ENCODE measurements around the gene PBX1. TPM values are rescaled to one million over a fixed set of nuclear protein-coding genes. Genes with fewer than 3 reads are reported as not detected.

The PBX1 gene
- total RNA-seq, 1 experiment from 2014 or later: 9.8 TPM

DNA sequence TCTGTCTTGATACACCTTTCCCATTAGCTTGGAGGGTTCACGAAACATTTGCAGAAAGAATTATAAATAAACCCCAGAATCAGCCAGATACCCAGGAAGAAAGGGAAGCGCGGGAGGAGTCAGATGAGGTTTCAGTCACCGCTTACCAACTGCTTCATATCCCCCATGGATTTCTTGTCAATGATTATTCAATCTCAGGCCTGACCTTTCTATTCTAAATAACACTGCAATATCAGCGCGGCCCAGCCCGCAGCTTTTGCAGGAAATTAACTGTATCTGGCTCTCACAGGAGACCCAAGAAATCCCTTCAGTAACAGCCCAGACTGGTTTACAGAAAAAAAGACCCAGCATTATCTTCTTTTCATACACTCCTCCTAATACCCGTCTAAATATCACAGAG lies 308.6 kb downstream of the PBX1 start:
- no peak for DNase-seq
- ChIA-PET CTCF (no interaction called here), POLR2A (ENCODE audit: unreplicated experiment) (no interaction called here)
- H3K9me3 ChIP-seq (ENCODE audit: low read length): no peaks in the 10 kb centered on the region
- H2AFZ ChIP-seq (ENCODE audit: low read length): no peak overlapping the region
- no peak overlapping the region for H3K4me2 ChIP-seq (ENCODE audit: low read length)
- no TSS peak for BruUV-seq (replicated peaks)
- no peaks in the 10 kb centered on the region for H3K36me3 ChIP-seq (ENCODE audit: low read depth, low read length)
- no peak overlapping the region for H3K9ac ChIP-seq (ENCODE audit: low read length)
- no peak overlapping the region for H3K4me3 ChIP-seq (ENCODE audit: low read length)
- no peaks in the 10 kb centered on the region for H3K79me2 ChIP-seq (ENCODE audit: low read length)
- intact Hi-C loops (cut with micrococcal nuclease): no loop called here
- no peaks in the 10 kb centered on the region for H3F3A ChIP-seq (ENCODE audit: low read length, unreplicated experiment)
- no peak overlapping the region for H3K27ac ChIP-seq (ENCODE audit: low read length)
- peaks cover 94% of the 10 kb centered on the region for H3K27me3 ChIP-seq (ENCODE audit: low read length)
- no peaks in the 10 kb centered on the region for H4K20me1 ChIP-seq (ENCODE audit: low read length)
- TF ChIP-seq EZH2phosphoT487 (IDR thresholded peaks at IDR 0.05; ENCODE audit: borderline replicate concordance, low read length) (no peak), EZH2 (IDR thresholded peaks at IDR 0.05; ENCODE audit: low read length, unreplicated experiment) (no peak)
- TF ChIP-seq, protein P1, sequence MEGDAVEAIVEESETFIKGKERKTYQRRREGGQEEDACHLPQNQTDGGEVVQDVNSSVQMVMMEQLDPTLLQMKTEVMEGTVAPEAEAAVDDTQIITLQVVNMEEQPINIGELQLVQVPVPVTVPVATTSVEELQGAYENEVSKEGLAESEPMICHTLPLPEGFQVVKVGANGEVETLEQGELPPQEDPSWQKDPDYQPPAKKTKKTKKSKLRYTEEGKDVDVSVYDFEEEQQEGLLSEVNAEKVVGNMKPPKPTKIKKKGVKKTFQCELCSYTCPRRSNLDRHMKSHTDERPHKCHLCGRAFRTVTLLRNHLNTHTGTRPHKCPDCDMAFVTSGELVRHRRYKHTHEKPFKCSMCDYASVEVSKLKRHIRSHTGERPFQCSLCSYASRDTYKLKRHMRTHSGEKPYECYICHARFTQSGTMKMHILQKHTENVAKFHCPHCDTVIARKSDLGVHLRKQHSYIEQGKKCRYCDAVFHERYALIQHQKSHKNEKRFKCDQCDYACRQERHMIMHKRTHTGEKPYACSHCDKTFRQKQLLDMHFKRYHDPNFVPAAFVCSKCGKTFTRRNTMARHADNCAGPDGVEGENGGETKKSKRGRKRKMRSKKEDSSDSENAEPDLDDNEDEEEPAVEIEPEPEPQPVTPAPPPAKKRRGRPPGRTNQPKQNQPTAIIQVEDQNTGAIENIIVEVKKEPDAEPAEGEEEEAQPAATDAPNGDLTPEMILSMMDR (conservative IDR thresholded peaks at IDR 0.05; ENCODE audit: low read depth, low read length): no peak
- H3K9me2 ChIP-seq (replicated peaks; ENCODE audit: low read length): no peaks in the 10 kb centered on the region
- ATAC-seq: no peak
- no peaks in the 10 kb centered on the region for H3K4me1 ChIP-seq (ENCODE audit: insufficient read depth, low read length)

DNA sequence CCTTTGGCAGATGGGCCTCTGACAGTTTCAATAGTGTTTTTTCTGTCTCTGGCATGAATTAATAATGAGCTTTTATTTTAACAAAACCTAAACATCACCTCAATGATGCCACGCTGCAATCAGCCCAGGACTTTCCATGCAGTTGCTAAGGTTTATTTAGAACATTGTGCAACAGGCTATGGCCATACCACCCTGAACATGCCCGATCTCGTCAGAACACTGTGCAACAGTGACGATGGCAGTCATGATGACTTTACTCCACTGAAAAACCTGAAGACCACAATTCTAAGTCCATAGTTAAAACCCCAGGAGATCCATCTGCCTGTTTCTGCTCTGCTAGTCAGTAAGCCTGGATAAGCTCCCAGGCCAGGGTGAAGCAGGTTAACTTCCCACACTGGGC lies 310.0 kb downstream of the PBX1 start:
- CTCF ChIA-PET: no interaction called here
- H3K4me3 ChIP-seq (ENCODE audit: low read length): no peak overlapping the region
- DNase-seq: no peak
- H3K79me2 ChIP-seq (ENCODE audit: low read length): no peaks in the 10 kb centered on the region
- H2AFZ ChIP-seq (ENCODE audit: low read length): no peak overlapping the region
- H3K9me3 ChIP-seq (ENCODE audit: low read length): no peaks in the 10 kb centered on the region
- TF ChIP-seq EZH2 (IDR thresholded peaks at IDR 0.05; ENCODE audit: low read length, unreplicated experiment) (no peak), EZH2phosphoT487 (IDR thresholded peaks at IDR 0.05; ENCODE audit: borderline replicate concordance, low read length) (no peak)
- TF ChIP-seq, protein P1 (conservative IDR thresholded peaks at IDR 0.05; ENCODE audit: low read depth, low read length): no peak
- no peaks in the 10 kb centered on the region for H4K20me1 ChIP-seq (ENCODE audit: low read length)
- H3F3A ChIP-seq (ENCODE audit: low read length, unreplicated experiment): no peaks in the 10 kb centered on the region
- no TSS peak for BruUV-seq (replicated peaks)
- no peaks in the 10 kb centered on the region for H3K4me1 ChIP-seq (ENCODE audit: insufficient read depth, low read length)
- no peak for ATAC-seq
- POLR2A ChIA-PET (ENCODE audit: unreplicated experiment): interaction anchor here (0.6 kb wide), 1 partner anchor 1533 kb away, joined by 3 read pairs; no protein-coding TSS in a partner anchor
- H3K36me3 ChIP-seq (ENCODE audit: low read depth, low read length): no peaks in the 10 kb centered on the region
- no peaks in the 10 kb centered on the region for H3K9me2 ChIP-seq (replicated peaks; ENCODE audit: low read length)
- intact Hi-C loops (cut with micrococcal nuclease): no loop called here
- no peak overlapping the region for H3K9ac ChIP-seq (ENCODE audit: low read length)
- no peak overlapping the region for H3K27ac ChIP-seq (ENCODE audit: low read length)
- peaks cover 94% of the 10 kb centered on the region for H3K27me3 ChIP-seq (ENCODE audit: low read length)
- no peak overlapping the region for H3K4me2 ChIP-seq (ENCODE audit: low read length)

DNA sequence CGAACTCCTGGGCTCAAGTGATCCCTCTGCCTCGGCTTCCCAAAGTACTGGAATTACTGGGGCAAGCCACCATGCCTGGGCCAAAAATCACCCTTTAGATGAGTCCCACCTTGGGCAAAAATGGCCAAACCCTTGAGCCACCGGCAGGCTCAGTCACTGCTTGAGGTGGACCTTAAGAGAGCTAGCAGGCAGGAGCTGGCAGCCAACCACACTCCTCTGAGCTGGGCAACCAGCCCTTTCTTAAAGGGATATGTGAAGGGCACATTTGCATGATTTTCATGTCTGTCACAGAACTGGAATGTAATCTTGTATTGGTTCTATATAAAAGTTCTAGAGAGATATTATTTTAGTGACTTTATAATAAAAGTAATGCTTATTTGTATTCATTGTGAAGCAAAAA lies 316.5 kb downstream of the PBX1 start:
- no peaks in the 10 kb centered on the region for H3K4me1 ChIP-seq (ENCODE audit: insufficient read depth, low read length)
- H4K20me1 ChIP-seq (ENCODE audit: low read length): no peaks in the 10 kb centered on the region
- H3K9ac ChIP-seq (ENCODE audit: low read length): no peak overlapping the region
- no peaks in the 10 kb centered on the region for H3K79me2 ChIP-seq (ENCODE audit: low read length)
- ChIA-PET POLR2A (ENCODE audit: unreplicated experiment) (no interaction called here), CTCF (no interaction called here)
- no peak overlapping the region for H3K4me2 ChIP-seq (ENCODE audit: low read length)
- H2AFZ ChIP-seq (ENCODE audit: low read length): no peak overlapping the region
- no peaks in the 10 kb centered on the region for H3K9me3 ChIP-seq (ENCODE audit: low read length)
- BruUV-seq (replicated peaks): no TSS peak
- TF ChIP-seq, protein P1 (conservative IDR thresholded peaks at IDR 0.05; ENCODE audit: low read depth, low read length): no peak
- TF ChIP-seq EZH2phosphoT487 (IDR thresholded peaks at IDR 0.05; ENCODE audit: borderline replicate concordance, low read length): no peak
- no peak for TF ChIP-seq EZH2 (IDR thresholded peaks at IDR 0.05; ENCODE audit: low read length, unreplicated experiment)
- no peak for ATAC-seq
- no peak overlapping the region for H3K27ac ChIP-seq (ENCODE audit: low read length)
- intact Hi-C loops (cut with micrococcal nuclease): no loop called here
- H3K9me2 ChIP-seq (replicated peaks; ENCODE audit: low read length): no peaks in the 10 kb centered on the region
- H3F3A ChIP-seq (ENCODE audit: low read length, unreplicated experiment): no peaks in the 10 kb centered on the region
- H3K36me3 ChIP-seq (ENCODE audit: low read depth, low read length): no peaks in the 10 kb centered on the region
- H3K4me3 ChIP-seq (ENCODE audit: low read length): no peak overlapping the region
- no peak for DNase-seq
- peaks cover 57% of the 10 kb centered on the region for H3K27me3 ChIP-seq (ENCODE audit: low read length)
